Chondrocyte (in vitro differentiated cells): ENCODE data around the gene ZNF670. TPM values are rescaled to one million over a fixed set of nuclear protein-coding genes. Genes with fewer than 3 reads are reported as not detected.

Source experiments
- DNase-seq: peaks from one replicate; pipeline ENCODE4 v3.0.0; 2021; ENCODE audit warnings: mixed read lengths, low spot score
- H3K27ac Mint-ChIP-seq: one replicate; pipeline ENCODE4 v1.8.0; 2021; ENCODE audit warnings: mild to moderate bottlenecking, moderate library complexity, mixed read lengths; ENCODE audit not compliant: unreplicated experiment
- H3K27me3 Mint-ChIP-seq: 2 replicates; pipeline ENCODE4 v1.8.0; 2021; ENCODE audit warnings: low read depth, mixed read lengths
- H3K36me3 Mint-ChIP-seq: 2 replicates; pipeline ENCODE4 v1.8.0; 2021; ENCODE audit warnings: low read depth, mixed read lengths
- H3K4me1 Mint-ChIP-seq: 2 replicates; pipeline ENCODE4 v1.8.0; 2021; ENCODE audit warnings: low read depth, mild to moderate bottlenecking, mixed read lengths
- H3K4me3 Mint-ChIP-seq: one replicate; pipeline ENCODE4 v1.8.0; 2021; ENCODE audit warnings: mild to moderate bottlenecking, moderate library complexity, mixed read lengths; ENCODE audit not compliant: unreplicated experiment
- H3K9me3 Mint-ChIP-seq: 2 replicates; pipeline ENCODE4 v1.8.0; 2021; ENCODE audit warnings: low read depth, mixed read lengths
- total RNA-seq: library from RNA; stranded (reverse); gene quantifications from 3 replicates; pipeline ENCODE4 v1.2.1, GENCODE V29; 2021
- TF ChIP-seq, protein P1 (sequence below): fragments of 200-600 bp; sonication (generic); IDR thresholded peaks from 2 replicates; pipeline ENCODE4 v1.5.0; 2021; ENCODE audit warnings: antibody characterized with exemption, mild to moderate bottlenecking, moderate library complexity

ZNF670 gene
- total RNA-seq, 1 donor from 2014 or later = 2.7 TPM

DNA sequence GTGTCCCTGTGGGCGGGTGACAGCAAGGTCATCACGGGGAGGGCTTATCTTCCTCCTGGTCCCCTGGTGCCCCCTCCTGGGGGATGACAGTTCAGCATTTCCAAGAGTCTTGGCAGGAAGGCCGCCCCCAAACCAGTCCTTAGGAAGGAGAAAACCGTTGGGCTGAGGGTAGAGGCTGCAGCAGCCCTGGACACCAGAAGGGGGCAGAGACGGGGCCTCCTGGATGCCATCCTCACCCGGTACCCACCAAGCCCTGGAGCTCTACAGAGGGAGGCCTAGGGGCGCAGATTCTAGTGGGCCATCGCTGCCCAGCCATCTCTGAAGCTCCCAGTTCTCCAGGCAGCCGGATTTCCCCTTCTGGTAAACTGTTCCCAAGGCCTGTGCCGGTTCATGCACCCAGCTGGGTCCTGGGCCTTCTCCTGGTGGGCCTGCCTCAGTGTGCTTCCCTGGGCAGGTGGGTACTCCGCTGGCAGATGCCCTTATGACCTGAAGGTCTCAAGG, 40.4 kb upstream of the ZNF670 start:
- TF ChIP-seq, protein P1, sequence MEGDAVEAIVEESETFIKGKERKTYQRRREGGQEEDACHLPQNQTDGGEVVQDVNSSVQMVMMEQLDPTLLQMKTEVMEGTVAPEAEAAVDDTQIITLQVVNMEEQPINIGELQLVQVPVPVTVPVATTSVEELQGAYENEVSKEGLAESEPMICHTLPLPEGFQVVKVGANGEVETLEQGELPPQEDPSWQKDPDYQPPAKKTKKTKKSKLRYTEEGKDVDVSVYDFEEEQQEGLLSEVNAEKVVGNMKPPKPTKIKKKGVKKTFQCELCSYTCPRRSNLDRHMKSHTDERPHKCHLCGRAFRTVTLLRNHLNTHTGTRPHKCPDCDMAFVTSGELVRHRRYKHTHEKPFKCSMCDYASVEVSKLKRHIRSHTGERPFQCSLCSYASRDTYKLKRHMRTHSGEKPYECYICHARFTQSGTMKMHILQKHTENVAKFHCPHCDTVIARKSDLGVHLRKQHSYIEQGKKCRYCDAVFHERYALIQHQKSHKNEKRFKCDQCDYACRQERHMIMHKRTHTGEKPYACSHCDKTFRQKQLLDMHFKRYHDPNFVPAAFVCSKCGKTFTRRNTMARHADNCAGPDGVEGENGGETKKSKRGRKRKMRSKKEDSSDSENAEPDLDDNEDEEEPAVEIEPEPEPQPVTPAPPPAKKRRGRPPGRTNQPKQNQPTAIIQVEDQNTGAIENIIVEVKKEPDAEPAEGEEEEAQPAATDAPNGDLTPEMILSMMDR = peak; percentile 40
- Mint-ChIP-seq H3K27ac (no peak overlapping the region), H3K9me3 (no peaks in the 10 kb centered on the region), H3K36me3 (no peaks in the 10 kb centered on the region), H3K4me1 (peaks cover 3% of the 10 kb centered on the region), H3K4me3 (no peak overlapping the region), H3K27me3 (no peaks in the 10 kb centered on the region)
- no peak for DNase-seq

DNA sequence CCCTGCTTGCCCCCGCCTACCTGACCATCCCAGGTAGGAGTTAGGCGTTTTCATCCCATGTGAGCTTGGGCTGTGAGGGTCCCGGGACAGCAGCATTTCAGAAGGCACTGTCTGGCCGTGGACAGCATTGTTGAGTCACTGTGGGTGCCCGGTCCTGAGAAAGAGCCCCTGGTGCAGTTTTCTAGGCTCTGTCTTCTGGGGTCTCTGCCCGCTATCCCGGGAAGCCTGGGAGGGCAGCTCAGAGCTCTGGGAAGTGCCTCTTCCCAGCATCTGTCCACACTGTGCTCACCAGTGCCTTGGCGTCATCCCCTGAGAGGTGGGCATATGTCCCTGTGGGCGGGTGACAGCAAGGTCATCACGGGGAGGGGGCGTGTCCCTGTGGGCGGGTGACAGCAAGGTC, 36.9 kb upstream of the ZNF670 start:
- Mint-ChIP-seq H3K4me1 (peaks cover 8% of the 10 kb centered on the region), H3K36me3 (no peaks in the 10 kb centered on the region), H3K27me3 (no peaks in the 10 kb centered on the region), H3K9me3 (no peaks in the 10 kb centered on the region), H3K27ac (no peak overlapping the region), H3K4me3 (no peak overlapping the region)
- TF ChIP-seq, protein P1 = no peak
- DNase-seq = no peak

DNA sequence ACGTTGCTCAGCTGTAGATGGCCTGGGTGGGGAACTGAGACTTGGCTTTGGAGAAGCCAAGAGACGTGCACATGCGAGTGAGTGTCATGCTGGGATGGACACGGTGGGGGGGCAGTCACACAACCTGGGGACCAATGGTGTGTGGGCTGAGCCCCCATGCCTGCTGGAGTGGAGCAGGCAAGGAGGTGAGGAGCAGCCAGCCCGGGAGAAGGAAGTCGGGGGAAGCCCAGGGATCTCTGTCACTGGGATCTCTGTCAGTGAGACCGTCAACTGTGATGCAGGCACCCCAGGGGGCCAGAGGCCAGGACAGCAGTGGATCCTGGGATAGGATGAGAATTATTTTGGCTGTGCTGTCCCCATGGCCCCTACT, 36.5 kb upstream of the ZNF670 start:
- Mint-ChIP-seq H3K27me3 (no peaks in the 10 kb centered on the region), H3K4me1 (peaks cover 9% of the 10 kb centered on the region), H3K4me3 (no peak overlapping the region), H3K9me3 (no peaks in the 10 kb centered on the region), H3K27ac (peak overlapping the region; percentile 61), H3K36me3 (no peaks in the 10 kb centered on the region)
- TF ChIP-seq, protein P1 = no peak
- DNase-seq = no peak

DNA sequence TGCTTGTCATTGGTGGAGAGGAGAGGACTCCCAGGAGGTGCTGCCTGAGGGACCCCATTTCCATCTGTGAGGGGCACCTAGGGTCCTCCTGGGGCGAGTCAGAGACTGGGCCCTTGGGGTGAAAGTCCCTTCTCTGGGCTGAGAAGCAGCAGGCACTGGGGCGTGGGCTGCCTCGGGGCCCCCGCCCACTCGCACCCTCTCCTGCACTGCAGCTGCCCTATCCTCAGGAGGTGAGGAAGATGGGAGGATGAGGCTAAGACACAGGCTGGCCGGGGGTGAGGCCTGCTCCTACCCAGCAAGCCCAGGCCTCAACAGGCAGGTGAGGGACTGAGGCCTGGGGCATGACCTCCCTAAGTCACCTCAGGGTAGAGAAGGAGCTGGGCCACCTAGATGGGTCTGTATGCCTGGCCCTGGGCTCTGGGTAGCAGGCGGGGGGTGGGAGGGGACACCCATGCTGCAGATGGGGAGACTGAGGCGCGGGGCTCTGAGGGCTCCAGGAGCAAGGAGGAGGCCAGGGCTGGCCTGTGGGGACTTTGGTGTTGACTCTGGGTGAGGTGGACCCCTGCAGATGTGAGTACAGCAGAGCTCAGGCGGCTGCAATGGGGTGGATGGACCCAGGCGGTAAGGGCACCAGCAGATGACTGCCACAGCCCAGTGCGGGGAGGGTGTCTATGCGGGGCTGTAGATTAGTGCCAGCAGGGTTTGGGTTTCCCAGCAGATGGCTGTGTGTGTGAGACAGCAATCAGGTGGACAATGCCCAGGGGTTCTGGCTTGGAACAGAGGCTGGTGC, 35.9 kb upstream of the ZNF670 start:
- no peaks in the 10 kb centered on the region for H3K27me3 Mint-ChIP-seq
- H3K27ac Mint-ChIP-seq = peak overlapping the region; percentile 61
- no peak for DNase-seq
- H3K36me3 Mint-ChIP-seq = no peaks in the 10 kb centered on the region
- no peak overlapping the region for H3K4me3 Mint-ChIP-seq
- TF ChIP-seq, protein P1 = no peak
- peaks cover 9% of the 10 kb centered on the region for H3K4me1 Mint-ChIP-seq
- H3K9me3 Mint-ChIP-seq = no peaks in the 10 kb centered on the region

DNA sequence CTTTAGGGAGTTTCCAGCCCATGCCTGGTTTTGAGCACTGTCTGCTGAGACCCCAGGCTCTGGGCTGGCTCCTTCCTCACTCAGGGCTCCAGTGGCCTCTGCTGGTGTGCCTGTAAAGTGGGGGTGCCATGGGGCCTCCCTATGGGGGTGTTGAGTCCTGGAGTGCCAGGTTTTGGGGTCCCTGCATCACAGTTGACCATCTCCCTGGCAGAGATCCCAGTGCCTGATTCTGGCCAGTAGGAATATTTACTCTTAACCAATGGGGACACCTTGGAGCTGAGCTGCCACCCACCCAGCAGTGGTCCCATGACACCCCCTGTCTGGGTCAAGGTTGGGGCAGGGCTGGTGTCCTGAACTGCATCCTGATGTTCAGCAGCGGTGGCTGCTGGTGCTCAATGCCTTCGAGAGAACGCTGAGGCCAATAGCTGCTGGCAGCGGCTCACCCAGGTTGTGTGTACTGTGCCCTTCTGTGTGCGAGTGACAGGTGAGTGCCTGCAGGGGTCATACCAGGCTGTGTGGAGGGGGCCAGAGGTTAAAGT, 35.2 kb upstream of the ZNF670 start:
- no peak for DNase-seq
- no peak overlapping the region for H3K27ac Mint-ChIP-seq
- no peak overlapping the region for H3K4me3 Mint-ChIP-seq
- no peaks in the 10 kb centered on the region for H3K27me3 Mint-ChIP-seq
- TF ChIP-seq, protein P1 = no peak
- peaks cover 9% of the 10 kb centered on the region for H3K4me1 Mint-ChIP-seq
- no peaks in the 10 kb centered on the region for H3K9me3 Mint-ChIP-seq
- H3K36me3 Mint-ChIP-seq = no peaks in the 10 kb centered on the region
